ENCODE data around the gene AANAT. TPM values are rescaled to one million over a fixed set of nuclear protein-coding genes. Genes with fewer than 3 reads are reported as not detected.

The AANAT gene
- total RNA-seq, 3 donors from 2014 or later (not counting 1 experiment from before 2014, with no cell fraction given) = 0.28 to 0.50 TPM; not detected in 1

DNA sequence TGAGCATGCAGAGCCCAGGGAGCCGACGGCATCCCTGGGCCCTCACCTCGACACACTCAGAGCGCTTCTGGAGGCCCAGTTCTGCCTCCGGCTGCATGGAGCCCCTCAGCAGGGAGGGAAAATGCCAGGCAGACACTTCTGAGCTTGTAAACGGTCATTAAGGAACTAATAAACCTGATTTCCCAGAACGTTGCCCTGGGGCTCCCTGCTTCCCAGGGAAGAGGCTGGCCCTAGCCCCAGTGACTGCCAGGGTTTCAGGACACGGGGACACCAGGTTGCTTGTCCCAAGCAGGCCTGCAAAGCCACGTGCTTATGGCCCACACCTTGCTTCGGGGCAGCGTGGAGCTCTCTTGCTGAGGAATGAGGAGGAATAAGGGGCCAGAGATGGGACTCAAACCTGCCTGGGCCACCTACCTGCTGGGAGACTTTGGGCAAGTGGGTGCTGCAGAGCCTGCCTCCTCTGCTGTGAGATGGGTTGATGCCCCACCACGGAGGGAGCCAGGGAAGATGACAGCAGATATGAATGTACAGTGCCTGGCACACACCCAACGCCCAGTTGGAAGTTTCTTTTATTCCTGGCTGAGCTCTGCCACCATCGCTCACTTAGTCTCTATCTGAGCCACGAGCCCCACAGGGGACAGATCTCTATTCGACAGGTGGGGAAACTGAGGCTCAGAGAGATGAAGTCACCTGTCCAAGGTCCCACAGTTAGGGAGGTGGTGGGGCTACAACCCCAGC is 28.4 kb downstream of the AANAT start:
- Histone ChIP-seq H3K4me3 (ENCODE audit: low read length) (no peak overlapping the region), H3K36me3 (ENCODE audit: control insufficient read depth, insufficient read depth, low read length) (peaks cover 8% of the 10 kb centered on the region), H3K9me3 (ENCODE audit: control insufficient read depth, insufficient read depth, low read length) (no peaks in the 10 kb centered on the region), H3K27me3 (ENCODE audit: control insufficient read depth, insufficient read depth, low read length) (no peaks in the 10 kb centered on the region), H3K27ac (ENCODE audit: low read length) (peak overlapping the region; percentile 56), H3K4me1 (ENCODE audit: control insufficient read depth, insufficient read depth, low read length) (peaks cover 100% of the 10 kb centered on the region)
- Mint-ChIP-seq H3K36me3 (no peaks in the 10 kb centered on the region), H3K27ac (peak overlapping the region; percentile 96 to 97), H3K4me1 (peaks cover 85 to 98% of the 10 kb centered on the region in 2 donors), H3K9me3 (no peaks in the 10 kb centered on the region), H3K4me3 (peak overlapping the region; percentile 65), H3K27me3 (ENCODE audit: low read depth in 2 of 2) (no peaks in the 10 kb centered on the region)
- 90% methylated on average over 16 of the region's 16 CpGs for WGBS (ENCODE audit: insufficient coverage)
- TF ChIP-seq, protein P1, sequence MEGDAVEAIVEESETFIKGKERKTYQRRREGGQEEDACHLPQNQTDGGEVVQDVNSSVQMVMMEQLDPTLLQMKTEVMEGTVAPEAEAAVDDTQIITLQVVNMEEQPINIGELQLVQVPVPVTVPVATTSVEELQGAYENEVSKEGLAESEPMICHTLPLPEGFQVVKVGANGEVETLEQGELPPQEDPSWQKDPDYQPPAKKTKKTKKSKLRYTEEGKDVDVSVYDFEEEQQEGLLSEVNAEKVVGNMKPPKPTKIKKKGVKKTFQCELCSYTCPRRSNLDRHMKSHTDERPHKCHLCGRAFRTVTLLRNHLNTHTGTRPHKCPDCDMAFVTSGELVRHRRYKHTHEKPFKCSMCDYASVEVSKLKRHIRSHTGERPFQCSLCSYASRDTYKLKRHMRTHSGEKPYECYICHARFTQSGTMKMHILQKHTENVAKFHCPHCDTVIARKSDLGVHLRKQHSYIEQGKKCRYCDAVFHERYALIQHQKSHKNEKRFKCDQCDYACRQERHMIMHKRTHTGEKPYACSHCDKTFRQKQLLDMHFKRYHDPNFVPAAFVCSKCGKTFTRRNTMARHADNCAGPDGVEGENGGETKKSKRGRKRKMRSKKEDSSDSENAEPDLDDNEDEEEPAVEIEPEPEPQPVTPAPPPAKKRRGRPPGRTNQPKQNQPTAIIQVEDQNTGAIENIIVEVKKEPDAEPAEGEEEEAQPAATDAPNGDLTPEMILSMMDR (IDR thresholded peaks at IDR 0.05) = no peak
- intact Hi-C loops (cut with micrococcal nuclease) = no loop called here
- no peak for DNase-seq
- ATAC-seq = no peak

DNA sequence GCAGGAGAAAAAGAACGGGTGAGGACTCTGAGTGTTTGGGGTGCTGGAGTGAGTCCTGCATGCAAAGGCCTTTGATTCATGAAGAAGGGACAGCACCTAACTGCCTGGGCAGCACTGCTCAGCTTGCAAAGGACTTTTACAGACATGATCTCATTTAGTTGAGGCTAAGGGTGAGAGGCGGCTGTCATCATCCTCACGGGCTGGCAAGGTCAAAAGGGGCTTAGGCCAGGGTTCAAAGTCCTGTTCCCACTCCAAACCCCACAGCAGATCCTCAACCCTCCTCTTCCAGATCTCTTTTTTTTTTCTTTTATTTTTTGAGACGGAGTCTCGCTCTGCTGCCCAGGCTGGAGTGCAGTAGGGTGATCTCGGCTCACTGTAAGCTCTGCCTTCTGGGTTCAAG is 29.1 kb downstream of the AANAT start:
- H3K4me3 ChIP-seq (ENCODE audit: low read length) = no peak overlapping the region
- Mint-ChIP-seq H3K4me3 (peak overlapping the region; percentile 65), H3K27me3 (ENCODE audit: low read depth in 2 of 2) (no peaks in the 10 kb centered on the region), H3K4me1 (peaks cover 80 to 94% of the 10 kb centered on the region in 2 donors), H3K9me3 (no peaks in the 10 kb centered on the region), H3K36me3 (no peaks in the 10 kb centered on the region), H3K27ac (peak overlapping the region; percentile 96 to 97)
- H3K27ac ChIP-seq (ENCODE audit: low read length) = peak overlapping the region; percentile 56
- peaks cover 8% of the 10 kb centered on the region for H3K36me3 ChIP-seq (ENCODE audit: control insufficient read depth, insufficient read depth, low read length)
- no peak for DNase-seq
- peaks cover 95% of the 10 kb centered on the region for H3K4me1 ChIP-seq (ENCODE audit: control insufficient read depth, insufficient read depth, low read length)
- no peak for ATAC-seq
- TF ChIP-seq, protein P1 (IDR thresholded peaks at IDR 0.05) = no peak
- 73% methylated on average over 6 of the region's 6 CpGs for WGBS (ENCODE audit: insufficient coverage)
- no peaks in the 10 kb centered on the region for H3K27me3 ChIP-seq (ENCODE audit: control insufficient read depth, insufficient read depth, low read length)
- intact Hi-C loops (cut with micrococcal nuclease) = no loop called here
- H3K9me3 ChIP-seq (ENCODE audit: control insufficient read depth, insufficient read depth, low read length) = no peaks in the 10 kb centered on the region

DNA sequence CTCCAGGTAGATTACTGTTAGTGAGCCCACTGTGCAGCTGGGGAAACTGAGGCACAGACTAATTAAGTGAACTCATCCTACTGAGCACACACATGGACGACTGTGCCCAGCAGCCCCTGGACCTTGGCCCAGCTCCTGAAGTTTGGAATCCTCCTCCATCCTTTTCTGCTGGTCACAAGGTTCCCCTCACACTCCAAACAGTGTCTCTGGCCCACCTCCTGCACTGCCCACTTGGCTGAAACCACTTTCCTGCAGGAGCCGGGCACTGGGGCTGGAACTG is 30.2 kb downstream of the AANAT start:
- Histone ChIP-seq H3K9me3 (ENCODE audit: control insufficient read depth, insufficient read depth, low read length) (no peaks in the 10 kb centered on the region), H3K27ac (ENCODE audit: low read length) (peak overlapping the region; percentile 78), H3K4me3 (ENCODE audit: low read length) (no peak overlapping the region), H3K4me1 (ENCODE audit: control insufficient read depth, insufficient read depth, low read length) (peaks cover 94% of the 10 kb centered on the region), H3K27me3 (ENCODE audit: control insufficient read depth, insufficient read depth, low read length) (no peaks in the 10 kb centered on the region), H3K36me3 (ENCODE audit: control insufficient read depth, insufficient read depth, low read length) (peaks cover 8% of the 10 kb centered on the region)
- Mint-ChIP-seq H3K36me3 (no peaks in the 10 kb centered on the region), H3K9me3 (no peaks in the 10 kb centered on the region), H3K27me3 (ENCODE audit: low read depth in 2 of 2) (no peaks in the 10 kb centered on the region), H3K4me1 (peaks cover 75 to 94% of the 10 kb centered on the region in 2 donors), H3K27ac (peak overlapping the region; percentile 96 to 97), H3K4me3 (peak overlapping the region; percentile 65)
- 91% methylated on average over 2 of the region's 2 CpGs for WGBS (ENCODE audit: insufficient coverage)
- DNase-seq = no peak
- TF ChIP-seq, protein P1 (IDR thresholded peaks at IDR 0.05) = no peak
- no peak for ATAC-seq
- intact Hi-C loops (cut with micrococcal nuclease) = no loop called here
